Activated gamma-delta T cell treated with anti-CD3 and anti-CD28 coated beads, Interleukin-2, amount 50 U/mL, for 16 hours (primary cell): ENCODE results near the gene PEX7.
"Not testable (repeated sequence)": the region's sequence is repeated elsewhere in the genome, so short reads cannot be mapped to it uniquely, and the experiment has no call there.

Experiments
- DNase-seq: peaks from one replicate; pipeline ENCODE4 v3.0.0-alpha.2; 2020; ENCODE audit warnings: low read depth

Gene PEX7

GRCh38 chr6:136790411-136791295, 31.7 kb upstream of the PEX7 start:
- no peak for DNase-seq

GRCh38 chr6:136791296-136792094, 30.9 kb upstream of the PEX7 start:
- peak; percentile 20 for DNase-seq

- no peak for DNase-seq
Measured at GRCh38 chr6:136792095-136792409, 30.3 kb upstream of the PEX7 start.

- DNase-seq = peak; percentile 90
Measured at GRCh38 chr6:136792410-136793262, 29.8 kb upstream of the PEX7 start, which contains the start of gene MAP3K5. TSS of gene MAP3K5 (minus strand) at chr6:136792477. CDS start at chr6:136792157, 320 bp downstream.

GRCh38 chr6:136793363-136793762, 29.0 kb upstream of the PEX7 start:
- no peak for DNase-seq

- DNase-seq = no peak
Measured at GRCh38 chr6:136795386-136795785, 27.0 kb upstream of the PEX7 start.

- DNase-seq = no peak
Measured at GRCh38 chr6:136795996-136796395, 26.4 kb upstream of the PEX7 start.

- DNase-seq = no peak
Measured at GRCh38 chr6:136798044-136798443, 24.3 kb upstream of the PEX7 start.

- DNase-seq = no peak
Measured at GRCh38 chr6:136801581-136801980, 20.8 kb upstream of the PEX7 start.

- no peak for DNase-seq
Measured at GRCh38 chr6:136803608-136804007, 18.8 kb upstream of the PEX7 start.

- DNase-seq = no peak
Measured at GRCh38 chr6:136809091-136809860, 13.1 kb upstream of the PEX7 start.

GRCh38 chr6:136811272-136811671, 11.1 kb upstream of the PEX7 start:
- no peak for DNase-seq

GRCh38 chr6:136812174-136812573, 10.2 kb upstream of the PEX7 start:
- DNase-seq = no peak

GRCh38 chr6:136815608-136816007, 6.8 kb upstream of the PEX7 start:
- DNase-seq = not testable (repeated sequence)

GRCh38 chr6:136816656-136817055, 5.7 kb upstream of the PEX7 start:
- no peak for DNase-seq

GRCh38 chr6:136820561-136820960, 1.8 kb upstream of the PEX7 start:
- no peak for DNase-seq

GRCh38 chr6:136822046-136822375, 381 bp upstream of the PEX7 start:
- DNase-seq = no peak

- DNase-seq = no peak
Measured at GRCh38 chr6:136823128-136823660, 802 bp downstream of the PEX7 start.

- DNase-seq = no peak
Measured at GRCh38 chr6:136826216-136826615, 3.8 kb downstream of the PEX7 start.

GRCh38 chr6:136831873-136832562, 9.6 kb downstream of the PEX7 start:
- DNase-seq = no peak
